Astrocyte (in vitro differentiated cells and primary cell): ENCODE measurements around the gene ITSN1. TPM values are rescaled to one million over a fixed set of nuclear protein-coding genes. Genes with fewer than 3 reads are reported as not detected.

Source experiments
- DNase-seq: peaks from one replicate; pipeline ENCODE4 v3.0.0-alpha.2; 2010; ENCODE audit warnings: low read depth
- FAIRE-seq: peaks from 2 replicates; lab custom pipeline; 2011; peaks lifted over from hg19 to GRCh38; lab: Jason Lieb, UNC
- H2AFZ ChIP-seq: 2 replicates; pipeline ENCODE4 v1.6.0; 2012; ENCODE audit warnings: low read depth, low read length, inconsistent platforms
- H3K27ac ChIP-seq: 2 replicates; pipeline ENCODE4 v1.5.1; 2011; ENCODE audit warnings: low read depth, low read length, inconsistent platforms
- H3K27me3 ChIP-seq: 2 replicates; pipeline ENCODE4 v1.6.0; 2011; ENCODE audit warnings: low read length, inconsistent platforms; ENCODE audit not compliant: insufficient read depth
- H3K36me3 ChIP-seq: 2 replicates; pipeline ENCODE4 v1.5.1; 2011; ENCODE audit warnings: low read length, inconsistent platforms; ENCODE audit not compliant: insufficient read depth
- H3K4me1 ChIP-seq: 2 replicates; pipeline ENCODE4 v1.5.1; 2011; ENCODE audit warnings: low read length, inconsistent platforms; ENCODE audit not compliant: insufficient read depth
- H3K4me2 ChIP-seq: 2 replicates; pipeline ENCODE4 v1.6.0; 2012; ENCODE audit warnings: low read length, inconsistent platforms
- H3K4me3 ChIP-seq: 2 replicates; pipeline ENCODE4 v1.5.1; 2011; ENCODE audit warnings: low read depth, mild to moderate bottlenecking, low read length, inconsistent platforms; ENCODE audit not compliant: insufficient read depth
- H3K79me2 ChIP-seq: 2 replicates; pipeline ENCODE4 v1.6.0; 2012; ENCODE audit warnings: mild to moderate bottlenecking, low read length, inconsistent platforms; ENCODE audit not compliant: insufficient read depth
- H3K9ac ChIP-seq: 2 replicates; pipeline ENCODE4 v1.6.0; 2012; ENCODE audit warnings: mild to moderate bottlenecking, low read length, inconsistent platforms
- H3K9me3 ChIP-seq: 2 replicates; pipeline ENCODE4 v1.5.1; 2012; ENCODE audit warnings: low read depth, mild to moderate bottlenecking, low read length, inconsistent platforms; ENCODE audit not compliant: insufficient read depth
- H4K20me1 ChIP-seq: 2 replicates; pipeline ENCODE4 v1.6.0; 2012; ENCODE audit warnings: low read length, inconsistent platforms; ENCODE audit not compliant: insufficient read depth
- H3K27ac Mint-ChIP-seq: one replicate; pipeline ENCODE4 v1.8.0; 2021; ENCODE audit warnings: mild to moderate bottlenecking, mixed read lengths; ENCODE audit not compliant: unreplicated experiment
- H3K27me3 Mint-ChIP-seq: one replicate; pipeline ENCODE4 v1.8.0; 2021; ENCODE audit warnings: low read depth, mixed read lengths; ENCODE audit not compliant: unreplicated experiment
- H3K36me3 Mint-ChIP-seq: one replicate; pipeline ENCODE4 v1.8.0; 2021; ENCODE audit warnings: low read depth, mixed read lengths; ENCODE audit not compliant: unreplicated experiment
- H3K4me1 Mint-ChIP-seq: one replicate; pipeline ENCODE4 v1.8.0; 2021; ENCODE audit warnings: low read depth, mixed read lengths; ENCODE audit not compliant: unreplicated experiment
- H3K4me3 Mint-ChIP-seq: one replicate; pipeline ENCODE4 v1.8.0; 2021; ENCODE audit warnings: mild to moderate bottlenecking, moderate library complexity, mixed read lengths; ENCODE audit not compliant: unreplicated experiment
- H3K9me3 Mint-ChIP-seq: one replicate; pipeline ENCODE4 v1.8.0; 2021; ENCODE audit warnings: mild to moderate bottlenecking, mixed read lengths; ENCODE audit not compliant: unreplicated experiment
- EZH2 ChIP-seq: IDR thresholded peaks from 2 replicates; pipeline ENCODE4 v1.6.1; 2012; ENCODE audit warnings: mild to moderate bottlenecking, low read length, inconsistent platforms; ENCODE audit not compliant: insufficient read depth
- total RNA-seq: library from RNA; stranded (reverse); gene quantifications from 2 replicates; pipeline ENCODE4 v1.2.1, GENCODE V29; 2021
- TF ChIP-seq, protein P1 (sequence below): IDR thresholded peaks from 2 replicates; pipeline ENCODE4 v1.5.1; 2011; ENCODE audit warnings: low read depth, mild to moderate bottlenecking, inconsistent platforms, low read length, moderate library complexity; ENCODE audit not compliant: insufficient read depth

ITSN1 gene
- total RNA-seq, 1 donor from 2014 or later: 77.3 TPM

- DNase-seq: no peak
- Histone ChIP-seq H4K20me1 (peaks cover 6% of the 10 kb centered on the region), H3K9me3 (no peaks in the 10 kb centered on the region), H3K9ac (peak overlapping the region; percentile 52), H3K79me2 (peaks cover 77% of the 10 kb centered on the region), H3K36me3 (no peaks in the 10 kb centered on the region), H3K4me2 (peak overlapping the region; percentile 72), H2AFZ (no peak overlapping the region), H3K27ac (peak overlapping the region; percentile 85), H3K27me3 (no peaks in the 10 kb centered on the region), H3K4me1 (peaks cover 49% of the 10 kb centered on the region), H3K4me3 (peak overlapping the region; percentile 12)
- Mint-ChIP-seq H3K36me3 (peaks cover 1% of the 10 kb centered on the region), H3K27ac (peak overlapping the region; percentile 98), H3K4me1 (peaks cover 59% of the 10 kb centered on the region), H3K27me3 (no peaks in the 10 kb centered on the region), H3K9me3 (no peaks in the 10 kb centered on the region), H3K4me3 (peak overlapping the region; percentile 23)
- TF ChIP-seq, protein P1, sequence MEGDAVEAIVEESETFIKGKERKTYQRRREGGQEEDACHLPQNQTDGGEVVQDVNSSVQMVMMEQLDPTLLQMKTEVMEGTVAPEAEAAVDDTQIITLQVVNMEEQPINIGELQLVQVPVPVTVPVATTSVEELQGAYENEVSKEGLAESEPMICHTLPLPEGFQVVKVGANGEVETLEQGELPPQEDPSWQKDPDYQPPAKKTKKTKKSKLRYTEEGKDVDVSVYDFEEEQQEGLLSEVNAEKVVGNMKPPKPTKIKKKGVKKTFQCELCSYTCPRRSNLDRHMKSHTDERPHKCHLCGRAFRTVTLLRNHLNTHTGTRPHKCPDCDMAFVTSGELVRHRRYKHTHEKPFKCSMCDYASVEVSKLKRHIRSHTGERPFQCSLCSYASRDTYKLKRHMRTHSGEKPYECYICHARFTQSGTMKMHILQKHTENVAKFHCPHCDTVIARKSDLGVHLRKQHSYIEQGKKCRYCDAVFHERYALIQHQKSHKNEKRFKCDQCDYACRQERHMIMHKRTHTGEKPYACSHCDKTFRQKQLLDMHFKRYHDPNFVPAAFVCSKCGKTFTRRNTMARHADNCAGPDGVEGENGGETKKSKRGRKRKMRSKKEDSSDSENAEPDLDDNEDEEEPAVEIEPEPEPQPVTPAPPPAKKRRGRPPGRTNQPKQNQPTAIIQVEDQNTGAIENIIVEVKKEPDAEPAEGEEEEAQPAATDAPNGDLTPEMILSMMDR: no peak
- TF ChIP-seq EZH2: no peak
- peak; percentile 32 for FAIRE-seq
These were observed 41.8 kb downstream of the ITSN1 start for GRCh38 chr21:33684068-33684467.

DNA sequence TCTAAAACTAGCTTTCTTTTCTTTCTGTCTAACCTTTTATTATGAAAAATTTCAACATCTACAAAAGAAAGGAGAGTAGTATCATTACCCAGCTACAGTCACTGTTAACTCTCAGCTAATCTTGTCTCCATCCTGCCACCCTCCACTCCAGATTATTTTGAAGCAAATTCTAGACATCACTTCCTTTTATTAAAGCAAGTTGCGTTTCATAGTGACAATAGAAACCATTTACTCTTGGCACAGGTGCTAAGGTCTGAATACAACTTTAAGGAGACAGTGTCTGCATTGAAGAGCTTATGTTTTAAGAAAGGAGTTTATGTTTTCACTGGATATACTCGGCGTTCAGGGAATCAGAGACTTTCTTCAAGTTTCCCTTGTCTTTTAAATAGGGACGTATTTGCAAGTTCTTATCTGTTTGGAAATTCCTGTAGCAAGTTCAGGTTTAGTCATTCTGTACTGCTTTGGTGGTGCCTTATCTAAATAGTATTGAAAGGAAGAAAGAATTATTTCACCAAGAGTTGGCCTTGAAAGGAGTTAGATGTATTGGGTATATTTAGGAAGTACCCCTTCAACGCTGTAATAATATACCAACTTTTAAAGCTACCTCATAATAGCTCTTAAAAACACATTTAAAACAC is 42.7 kb downstream of the ITSN1 start:
- H3K4me1 Mint-ChIP-seq: peaks cover 60% of the 10 kb centered on the region
- no peaks in the 10 kb centered on the region for H3K9me3 ChIP-seq
- peaks cover 75% of the 10 kb centered on the region for H3K79me2 ChIP-seq
- peaks cover 49% of the 10 kb centered on the region for H3K4me1 ChIP-seq
- no peaks in the 10 kb centered on the region for H3K27me3 Mint-ChIP-seq
- H3K9ac ChIP-seq: peak overlapping the region; percentile 73
- peak overlapping the region; percentile 20 for H3K4me3 ChIP-seq
- H3K27ac ChIP-seq: peak overlapping the region; percentile 85
- H3K27me3 ChIP-seq: no peaks in the 10 kb centered on the region
- peak overlapping the region; percentile 73 for H3K4me3 Mint-ChIP-seq
- H4K20me1 ChIP-seq: peaks cover 6% of the 10 kb centered on the region
- TF ChIP-seq, protein P1: no peak
- no peak for FAIRE-seq
- DNase-seq: peak; percentile 66
- peak overlapping the region; percentile 98 for H3K27ac Mint-ChIP-seq
- no peak overlapping the region for H2AFZ ChIP-seq
- no peaks in the 10 kb centered on the region for H3K9me3 Mint-ChIP-seq
- no peaks in the 10 kb centered on the region for H3K36me3 Mint-ChIP-seq
- peak overlapping the region; percentile 80 for H3K4me2 ChIP-seq
- no peaks in the 10 kb centered on the region for H3K36me3 ChIP-seq

DNA sequence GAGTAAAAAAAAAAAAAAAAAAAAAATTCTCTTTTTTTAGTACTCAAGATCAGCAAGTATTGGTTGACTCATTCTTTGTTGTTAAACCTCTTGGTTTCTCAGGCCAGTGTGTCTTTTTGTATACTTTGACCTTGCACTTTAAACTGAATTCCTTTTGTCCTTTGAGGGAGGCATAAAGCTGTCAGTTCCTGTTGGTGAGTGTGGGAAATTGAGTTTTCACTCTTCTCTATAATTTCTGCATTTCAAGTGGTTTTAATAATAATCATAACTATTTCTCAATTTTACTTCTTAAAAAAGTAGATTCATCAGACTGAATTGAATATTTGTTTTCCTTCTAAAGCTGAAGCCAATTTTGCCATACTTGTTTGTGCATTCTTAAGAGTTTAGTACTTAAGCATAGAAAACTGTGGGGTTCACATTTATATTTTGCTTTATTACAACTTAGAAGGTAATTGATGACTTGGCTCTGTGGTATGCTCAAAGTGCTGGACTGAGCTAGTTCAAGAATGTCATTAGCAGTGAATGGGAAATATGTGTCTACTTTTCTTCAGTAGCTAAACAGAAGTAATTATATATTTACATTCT is 43.4 kb downstream of the ITSN1 start:
- H3K9me3 ChIP-seq: no peaks in the 10 kb centered on the region
- peaks cover 71% of the 10 kb centered on the region for H3K79me2 ChIP-seq
- Mint-ChIP-seq H3K27ac (peak overlapping the region; percentile 98), H3K9me3 (no peaks in the 10 kb centered on the region), H3K36me3 (no peaks in the 10 kb centered on the region), H3K27me3 (no peaks in the 10 kb centered on the region), H3K4me1 (peaks cover 60% of the 10 kb centered on the region), H3K4me3 (peak overlapping the region; percentile 70)
- peak overlapping the region; percentile 80 for H3K4me2 ChIP-seq
- no peaks in the 10 kb centered on the region for H3K36me3 ChIP-seq
- DNase-seq: peak; percentile 85
- no peaks in the 10 kb centered on the region for H3K27me3 ChIP-seq
- H3K4me1 ChIP-seq: peaks cover 49% of the 10 kb centered on the region
- peak overlapping the region; percentile 85 for H3K27ac ChIP-seq
- TF ChIP-seq, protein P1: no peak
- TF ChIP-seq EZH2: no peak
- FAIRE-seq: peak; percentile 52
- H4K20me1 ChIP-seq: peaks cover 6% of the 10 kb centered on the region
- H3K9ac ChIP-seq: peak overlapping the region; percentile 73
- peak overlapping the region; percentile 20 for H3K4me3 ChIP-seq
- no peak overlapping the region for H2AFZ ChIP-seq
